Peyer's patch (tissue), 4 donors: ENCODE results near the gene TTF1. TPM values are rescaled to one million over a fixed set of nuclear protein-coding genes. Genes with fewer than 3 reads are reported as not detected.

Experiments used
- DNase-seq, 3 donors: peaks; one replicate each; pipeline ENCODE4 v3.0.0-alpha.2; 2017 to 2019
- H3K27ac ChIP-seq, 4 donors: fragments of 200-600 bp; sonication (generic); one replicate each; pipeline ENCODE4 v1.5.1; 2016 to 2019
- H3K27me3 ChIP-seq, 2 donors: fragments of 200-600 bp; sonication (generic); one replicate each; pipeline ENCODE4 v1.5.1; 2019
- H3K36me3 ChIP-seq, 3 donors: fragments of 200-600 bp; sonication (generic); one replicate each; pipeline ENCODE4 v1.5.1; 2016 to 2019
- H3K4me1 ChIP-seq, 4 donors: fragments of 200-600 bp; sonication (generic); one replicate each; pipeline ENCODE4 v1.5.1; 2016 to 2019
- H3K4me3 ChIP-seq, 4 donors: fragments of 200-600 bp; sonication (generic); 1 replicate in 3 of 4; 2 replicates in 1 of 4; pipeline ENCODE4 v1.5.1; 2016 to 2019; ENCODE audit warnings: mild to moderate bottlenecking in 1 of 4
- H3K9me3 ChIP-seq, 4 donors: fragments of 200-600 bp; sonication (generic); one replicate each; pipeline ENCODE4 v1.5.1; 2016 to 2019; ENCODE audit warnings: mild to moderate bottlenecking in 1 of 4
- CTCF ChIP-seq, 6 experiments: fragments of 450-650 bp in 4 of 6; fragments of 200-600 bp in 2 of 6; sonication (generic) in 1 of 6; IDR thresholded peaks; one replicate each; pipeline ENCODE4 v1.5.1; 2017 to 2019; ENCODE audit warnings: antibody characterized with exemption in 6 of 6, mild to moderate bottlenecking in 3 of 6, moderate library complexity in 1 of 6
- POLR2A ChIP-seq, 2 donors: fragments of 450-650 bp; IDR thresholded peaks; one replicate each; pipeline ENCODE4 v1.5.1; 2017; ENCODE audit warnings: antibody characterized with exemption in 2 of 2, mild to moderate bottlenecking in 2 of 2, moderate library complexity in 2 of 2
- total RNA-seq, 4 donors: library from RNA; depleted of rRNA; stranded (reverse); fragments of >200 nt; gene quantifications; one replicate each; pipeline ENCODE4 v1.1.0, GENCODE V29; 2016

The TTF1 gene
- total RNA-seq, 4 donors from 2014 or later = 8.9 to 26.4 (median 9.9) TPM

DNA sequence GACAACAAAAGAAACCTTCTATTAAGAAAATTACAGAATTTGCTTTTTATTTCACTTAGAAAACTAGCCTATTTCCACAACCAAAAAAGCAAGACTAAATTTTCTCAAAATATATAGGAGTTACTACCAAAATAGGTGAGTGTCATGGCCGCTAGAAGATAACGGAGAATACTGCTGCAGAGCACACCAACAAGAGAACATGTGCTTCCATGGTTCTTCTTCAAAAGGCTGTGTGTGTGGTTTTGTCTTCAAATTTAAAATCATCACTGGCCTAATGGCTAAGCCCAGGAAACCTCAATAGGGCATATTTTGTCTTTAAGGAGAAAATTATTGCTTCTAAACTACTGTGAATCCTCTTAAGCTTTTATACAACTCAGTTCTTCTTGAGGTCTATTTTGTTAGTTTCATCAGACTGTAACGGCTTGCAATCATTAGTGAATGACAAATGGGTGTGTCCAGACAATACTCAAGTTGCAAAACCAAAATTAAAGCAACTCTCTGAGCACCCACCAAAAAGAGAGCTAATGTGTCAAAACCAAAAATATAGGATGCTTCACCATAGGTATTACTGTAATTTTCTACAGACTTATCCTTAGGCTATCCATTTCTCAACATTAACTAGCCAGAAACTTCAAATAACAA is 55.1 kb downstream of the TTF1 start:
- DNase-seq = no peak
- Histone ChIP-seq H3K27me3 (no peaks in the 10 kb centered on the region), H3K9me3 (no peaks in the 10 kb centered on the region), H3K36me3 (peaks cover 0 to 53% (median 0%) of the 10 kb centered on the region in 3 donors), H3K4me1 (peaks cover 0 to 40% (median 11%) of the 10 kb centered on the region in 4 donors), H3K27ac (peak overlapping the region; percentile 15 to 99 (median 30)), H3K4me3 (peak overlapping the region in 2 of 4 donors; percentile 8 to 39)
- TF ChIP-seq POLR2A (IDR thresholded peaks at IDR 0.05) = no peak
- no peak for TF ChIP-seq CTCF (IDR thresholded peaks at IDR 0.05)

GRCh38 chr9:132350861-132351315 is 55.8 kb downstream of the TTF1 start:
- Histone ChIP-seq H3K27ac (peak overlapping the region; percentile 15 to 99 (median 30)), H3K27me3 (no peaks in the 10 kb centered on the region), H3K4me1 (peaks cover 0 to 40% (median 11%) of the 10 kb centered on the region in 4 donors), H3K36me3 (peaks cover 0 to 60% (median 0%) of the 10 kb centered on the region in 3 donors), H3K4me3 (peak overlapping the region in 2 of 4 donors; percentile 39 to 42), H3K9me3 (no peaks in the 10 kb centered on the region)
- TF ChIP-seq CTCF (IDR thresholded peaks at IDR 0.05) (no peak), POLR2A (IDR thresholded peaks at IDR 0.05) (no peak)
- peak in 1 of 3 donors; percentile 53 for DNase-seq

DNA sequence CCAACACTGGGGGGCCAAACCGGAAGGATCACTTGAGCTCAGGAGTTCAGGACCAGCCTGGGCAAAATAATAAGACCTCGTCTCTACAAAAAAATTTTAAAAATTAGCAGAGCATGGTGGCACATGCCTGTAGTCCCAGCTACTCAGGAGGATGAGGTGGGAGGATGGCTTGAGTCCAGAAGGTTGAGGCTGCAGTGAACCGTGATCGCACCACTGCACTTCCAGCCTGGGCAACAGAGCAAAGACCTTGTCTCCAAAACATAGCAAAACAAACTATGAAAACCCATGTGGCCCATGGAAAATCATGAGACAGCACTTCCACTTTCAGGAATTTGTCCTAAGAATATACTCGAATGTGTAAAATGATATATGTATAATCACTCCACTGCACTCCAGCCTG is 58.0 kb downstream of the TTF1 start:
- Histone ChIP-seq H3K27ac (no peak overlapping the region), H3K27me3 (no peaks in the 10 kb centered on the region), H3K4me3 (no peak overlapping the region), H3K36me3 (peaks cover 0 to 82% (median 0%) of the 10 kb centered on the region in 3 donors), H3K9me3 (no peaks in the 10 kb centered on the region), H3K4me1 (peaks cover 0 to 39% (median 10%) of the 10 kb centered on the region in 4 donors)
- TF ChIP-seq POLR2A (IDR thresholded peaks at IDR 0.05) = no peak
- no peak for TF ChIP-seq CTCF (IDR thresholded peaks at IDR 0.05)
- DNase-seq = no peak

- Histone ChIP-seq H3K27me3 (no peaks in the 10 kb centered on the region), H3K4me3 (no peak overlapping the region), H3K9me3 (no peaks in the 10 kb centered on the region), H3K27ac (no peak overlapping the region), H3K36me3 (peaks cover 0 to 89% (median 0%) of the 10 kb centered on the region in 3 donors), H3K4me1 (peaks cover 0 to 14% (median 0%) of the 10 kb centered on the region in 4 donors)
- no peak for DNase-seq
- TF ChIP-seq CTCF (IDR thresholded peaks at IDR 0.05) = no peak
Observed at GRCh38 chr9:132346177-132346576, 60.5 kb downstream of the TTF1 start.

DNA sequence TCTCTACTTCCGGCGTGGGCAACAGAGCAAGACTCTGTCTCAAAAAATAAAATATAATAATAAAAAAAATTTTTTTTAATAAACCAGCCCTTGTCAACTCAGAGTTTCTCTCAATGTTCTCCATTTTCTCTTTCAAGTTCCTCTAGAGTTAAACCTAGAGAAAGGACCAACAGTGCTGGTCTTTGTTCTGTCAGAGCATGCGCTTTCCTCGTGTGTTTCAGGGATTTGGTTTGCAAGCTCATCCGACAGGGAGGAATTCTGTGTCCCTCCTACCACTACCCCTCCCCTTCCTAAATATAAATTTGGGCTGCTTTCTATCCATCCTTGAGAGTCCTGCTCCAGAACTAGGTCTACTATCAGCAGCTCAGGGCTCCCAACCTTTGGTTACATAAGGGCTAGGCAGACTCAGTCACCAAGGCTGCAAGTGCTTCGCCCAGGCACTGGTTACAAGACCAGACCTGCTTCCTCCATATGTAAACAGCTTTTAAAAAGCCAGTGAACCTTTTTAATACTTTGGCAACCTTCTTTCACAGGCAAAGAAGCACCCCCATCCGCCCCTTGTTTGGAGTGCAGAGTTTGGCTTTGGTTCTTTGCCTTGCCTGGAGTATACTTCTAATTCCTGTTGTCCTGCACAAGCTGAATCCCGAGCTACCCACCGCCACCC is 65.3 kb downstream of the TTF1 start:
- no peaks in the 10 kb centered on the region for H3K27me3 ChIP-seq
- no peaks in the 10 kb centered on the region for H3K4me1 ChIP-seq
- TF ChIP-seq POLR2A (IDR thresholded peaks at IDR 0.05) = no peak
- TF ChIP-seq CTCF (IDR thresholded peaks at IDR 0.05) = no peak
- no peaks in the 10 kb centered on the region for H3K9me3 ChIP-seq
- no peak overlapping the region for H3K27ac ChIP-seq
- DNase-seq = no peak
- H3K36me3 ChIP-seq = peaks cover 0 to 96% (median 0%) of the 10 kb centered on the region in 3 donors
- no peak overlapping the region for H3K4me3 ChIP-seq
